Endothelial cell of umbilical vein (primary cell): ENCODE data around the gene RHAG.

Source experiments
- EZH2 ChIP-seq: IDR thresholded peaks from 2 replicates; pipeline ENCODE4 v1.6.1; 2012; ENCODE audit warnings: borderline replicate concordance, low read depth, mild to moderate bottlenecking, moderate library complexity, low read length, inconsistent platforms; ENCODE audit not compliant: severe bottlenecking
- FOS ChIP-seq: IDR thresholded peaks from 2 replicates; pipeline ENCODE4 v1.6.1; 2011; ENCODE audit warnings: mild to moderate bottlenecking, low read length, moderate library complexity, borderline replicate concordance; ENCODE audit not compliant: insufficient read depth
- POLR2A ChIP-seq: IDR thresholded peaks from 2 replicates; pipeline ENCODE4 v1.6.1; 2012; ENCODE audit warnings: low read depth, mild to moderate bottlenecking, control low read depth, low read length
- POLR2AphosphoS5 ChIP-seq: IDR thresholded peaks from 2 replicates; pipeline ENCODE4 v1.6.1; 2012; ENCODE audit warnings: low read depth, mild to moderate bottlenecking, control low read depth, low read length, moderate library complexity; ENCODE audit not compliant: insufficient read depth
- TF ChIP-seq, protein P1 (sequence below), 2 donors: IDR thresholded peaks; 1 replicate in 1 of 2; 2 replicates in 1 of 2; pipeline ENCODE4 v1.5.1; 2011; ENCODE audit warnings: low read length in 2 of 2, mild to moderate bottlenecking in 2 of 2, moderate library complexity in 2 of 2, control low read depth in 1 of 2, inconsistent platforms in 1 of 2, low read depth in 1 of 2; ENCODE audit not compliant: insufficient read depth in 1 of 2; ENCODE audit errors: extremely low read depth in 1 of 2

DNA sequence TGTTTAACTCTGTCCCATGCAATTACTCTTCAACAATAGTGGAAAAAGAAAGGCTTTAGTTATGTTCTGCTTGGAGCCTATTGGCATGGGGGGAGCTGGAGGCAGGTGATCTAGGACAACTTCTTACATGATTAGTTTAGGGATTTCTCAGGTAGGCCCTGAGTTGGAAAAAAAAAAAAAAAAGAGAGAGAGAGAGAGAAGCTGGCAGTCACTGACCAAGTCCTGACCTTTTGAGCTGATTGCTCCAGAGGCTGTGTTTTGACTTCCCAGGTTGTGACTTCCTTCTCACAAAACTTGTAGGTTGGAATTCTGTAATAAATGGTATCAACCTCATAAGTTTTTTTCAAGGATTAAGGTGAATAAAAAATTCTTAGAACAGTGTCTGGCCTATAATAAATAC, 78.4 kb downstream of the RHAG start:
- TF ChIP-seq, protein P1, sequence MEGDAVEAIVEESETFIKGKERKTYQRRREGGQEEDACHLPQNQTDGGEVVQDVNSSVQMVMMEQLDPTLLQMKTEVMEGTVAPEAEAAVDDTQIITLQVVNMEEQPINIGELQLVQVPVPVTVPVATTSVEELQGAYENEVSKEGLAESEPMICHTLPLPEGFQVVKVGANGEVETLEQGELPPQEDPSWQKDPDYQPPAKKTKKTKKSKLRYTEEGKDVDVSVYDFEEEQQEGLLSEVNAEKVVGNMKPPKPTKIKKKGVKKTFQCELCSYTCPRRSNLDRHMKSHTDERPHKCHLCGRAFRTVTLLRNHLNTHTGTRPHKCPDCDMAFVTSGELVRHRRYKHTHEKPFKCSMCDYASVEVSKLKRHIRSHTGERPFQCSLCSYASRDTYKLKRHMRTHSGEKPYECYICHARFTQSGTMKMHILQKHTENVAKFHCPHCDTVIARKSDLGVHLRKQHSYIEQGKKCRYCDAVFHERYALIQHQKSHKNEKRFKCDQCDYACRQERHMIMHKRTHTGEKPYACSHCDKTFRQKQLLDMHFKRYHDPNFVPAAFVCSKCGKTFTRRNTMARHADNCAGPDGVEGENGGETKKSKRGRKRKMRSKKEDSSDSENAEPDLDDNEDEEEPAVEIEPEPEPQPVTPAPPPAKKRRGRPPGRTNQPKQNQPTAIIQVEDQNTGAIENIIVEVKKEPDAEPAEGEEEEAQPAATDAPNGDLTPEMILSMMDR (IDR thresholded peaks at IDR 0.05; ENCODE audit: extremely low read depth in 1 of 2, insufficient read depth in 1 of 2, low read depth in 1 of 2, low read length in 2 of 2) = no peak
- TF ChIP-seq POLR2AphosphoS5 (no peak), FOS (no peak), EZH2 (no peak), POLR2A (no peak)
